ENCODE results near the gene SCAMP4.
A peak's percentile ranks its signal among the peaks of the same experiment; 100 is the strongest.

SCAMP4 gene

GRCh38 chr19:1886360-1886759 is 18.8 kb upstream of the SCAMP4 start (continued):
- peak; percentile 87 for TF ChIP-seq ZNF623 (tag by site-specific recombination; IDR thresholded peaks at IDR 0.05)
- peak; percentile 84 for TF ChIP-seq ZBTB11 (tag by site-specific recombination; conservative IDR thresholded peaks at IDR 0.05; ENCODE audit: low read depth)
- TF ChIP-seq, protein P1, sequence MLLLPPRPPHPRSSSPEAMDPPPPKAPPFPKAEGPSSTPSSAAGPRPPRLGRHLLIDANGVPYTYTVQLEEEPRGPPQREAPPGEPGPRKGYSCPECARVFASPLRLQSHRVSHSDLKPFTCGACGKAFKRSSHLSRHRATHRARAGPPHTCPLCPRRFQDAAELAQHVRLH (tag by site-specific recombination; IDR thresholded peaks at IDR 0.05), result 0 out of 2 replicates have a peak, but pooled peaks have one; percentile 35
- 0 out of 2 replicates have a peak, but pooled peaks have one; percentile 74 for TF ChIP-seq ZNF530 (tag by site-specific recombination; IDR thresholded peaks at IDR 0.05; ENCODE audit: low read depth)
- peak; percentile 83 for TF ChIP-seq ZNF558 (tag by site-specific recombination; IDR thresholded peaks at IDR 0.05)
- TF ChIP-seq ZNF529 (tag by site-specific recombination; IDR thresholded peaks at IDR 0.05; ENCODE audit: insufficient replicate concordance), result peak; percentile 61
- TF ChIP-seq ZNF341 (tag by site-specific recombination; IDR thresholded peaks at IDR 0.05; ENCODE audit: low read depth), result peak; percentile 42; the same call in 1 of the 2 replicates
- TF ChIP-seq ZNF394 (tag by site-specific recombination; IDR thresholded peaks at IDR 0.05; ENCODE audit: borderline replicate concordance), result peak; percentile 98
- TF ChIP-seq, protein P2, sequence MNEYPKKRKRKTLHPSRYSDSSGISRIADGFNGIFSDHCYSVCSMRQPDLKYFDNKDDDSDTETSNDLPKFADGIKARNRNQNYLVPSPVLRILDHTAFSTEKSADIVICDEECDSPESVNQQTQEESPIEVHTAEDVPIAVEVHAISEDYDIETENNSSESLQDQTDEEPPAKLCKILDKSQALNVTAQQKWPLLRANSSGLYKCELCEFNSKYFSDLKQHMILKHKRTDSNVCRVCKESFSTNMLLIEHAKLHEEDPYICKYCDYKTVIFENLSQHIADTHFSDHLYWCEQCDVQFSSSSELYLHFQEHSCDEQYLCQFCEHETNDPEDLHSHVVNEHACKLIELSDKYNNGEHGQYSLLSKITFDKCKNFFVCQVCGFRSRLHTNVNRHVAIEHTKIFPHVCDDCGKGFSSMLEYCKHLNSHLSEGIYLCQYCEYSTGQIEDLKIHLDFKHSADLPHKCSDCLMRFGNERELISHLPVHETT (tag by site-specific recombination; IDR thresholded peaks at IDR 0.05), result 0 out of 2 replicates have a peak, but pooled peaks have one; percentile 38
- TF ChIP-seq ZNF18 (tag by site-specific recombination; IDR thresholded peaks at IDR 0.05), result 0 out of 2 replicates have a peak, but pooled peaks have one; percentile 19
- peak; percentile 86; the same call in 1 of the 2 replicates for TF ChIP-seq ZNF292 (tag by site-specific recombination; IDR thresholded peaks at IDR 0.05; ENCODE audit: borderline replicate concordance, low read depth)
- TF ChIP-seq MZF1 (tag by site-specific recombination; IDR thresholded peaks at IDR 0.05; ENCODE audit: borderline replicate concordance), result peak; percentile 53; the same call in 1 of the 2 replicates
- peak; percentile 93; the same call in 1 of the 2 replicates for TF ChIP-seq ZNF138 (tag by site-specific recombination; IDR thresholded peaks at IDR 0.05; ENCODE audit: borderline replicate concordance)
- TF ChIP-seq ZNF223 (tag by site-specific recombination; IDR thresholded peaks at IDR 0.05), result peak; percentile 57; the same call in 1 of the 2 replicates
- TF ChIP-seq ZNF791 (tag by site-specific recombination; IDR thresholded peaks at IDR 0.05), result peak; percentile 78; the same call in 1 of the 2 replicates
- TF ChIP-seq ZNF266 (tag by site-specific recombination; IDR thresholded peaks at IDR 0.05; ENCODE audit: low read depth), result peak; percentile 96
- TF ChIP-seq ZBTB21 (tag by site-specific recombination; IDR thresholded peaks at IDR 0.05), result peak; percentile 63; the same call in 1 of the 2 replicates
- TF ChIP-seq ZXDB (tag by site-specific recombination; IDR thresholded peaks at IDR 0.05), result peak; percentile 65
- peak; percentile 76 for TF ChIP-seq REST (tag by site-specific recombination; IDR thresholded peaks at IDR 0.05)
- TF ChIP-seq ZNF670 (tag by site-specific recombination; IDR thresholded peaks at IDR 0.05; ENCODE audit: low read depth), result 0 out of 2 replicates have a peak, but pooled peaks have one; percentile 48
- peak; percentile 59; the same call in 1 of the 2 replicates for TF ChIP-seq KLF7 (tag by site-specific recombination; IDR thresholded peaks at IDR 0.05; ENCODE audit: borderline replicate concordance)
- peak; percentile 84; the same call in 1 of the 2 replicates for TF ChIP-seq ZNF664 (tag by site-specific recombination; IDR thresholded peaks at IDR 0.05)

All from HEK293 (cell line).